ENCODE measurements around the gene TMPRSS4. TPM values are rescaled to one million over a fixed set of nuclear protein-coding genes. Genes with fewer than 3 reads are reported as not detected.
A peak's percentile ranks its signal among the peaks of the same experiment; 100 is the strongest.

The TMPRSS4 gene
- total and polyA plus RNA-seq, 2 of the 13 experiments (the other 11 are each of a cell fraction or from before 2014, with no cell fraction given), result 0.32 TPM; not detected in 1

- TF ChIP-seq, protein P1, sequence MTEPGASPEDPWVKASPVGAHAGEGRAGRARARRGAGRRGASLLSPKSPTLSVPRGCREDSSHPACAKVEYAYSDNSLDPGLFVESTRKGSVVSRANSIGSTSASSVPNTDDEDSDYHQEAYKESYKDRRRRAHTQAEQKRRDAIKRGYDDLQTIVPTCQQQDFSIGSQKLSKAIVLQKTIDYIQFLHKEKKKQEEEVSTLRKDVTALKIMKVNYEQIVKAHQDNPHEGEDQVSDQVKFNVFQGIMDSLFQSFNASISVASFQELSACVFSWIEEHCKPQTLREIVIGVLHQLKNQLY (CRISPR knock-in tag; IDR thresholded peaks at IDR 0.05), result no peak
- TF ChIP-seq ZNF232 (CRISPR knock-in tag; IDR thresholded peaks at IDR 0.05; ENCODE audit: borderline replicate concordance) (no peak), NR2F1 (CRISPR knock-in tag; IDR thresholded peaks at IDR 0.05) (no peak), HNF1A (IDR thresholded peaks at IDR 0.05; ENCODE audit: low read depth) (no peak), HNF1A (CRISPR knock-in tag; IDR thresholded peaks at IDR 0.05; ENCODE audit: borderline replicate concordance) (no peak), ZNF784 (CRISPR knock-in tag; IDR thresholded peaks at IDR 0.05; ENCODE audit: borderline replicate concordance) (no peak), SPEN (CRISPR knock-in tag; IDR thresholded peaks at IDR 0.05; ENCODE audit: low read depth) (no peak), ZNF33B (CRISPR knock-in tag; IDR thresholded peaks at IDR 0.05) (no peak), SAP130 (CRISPR knock-in tag; IDR thresholded peaks at IDR 0.05; ENCODE audit: low read depth) (0 out of 2 replicates have a peak, but pooled peaks have one; percentile 36), ZNF225 (CRISPR knock-in tag; IDR thresholded peaks at IDR 0.05) (no peak), ZNF253 (CRISPR knock-in tag; IDR thresholded peaks at IDR 0.05; ENCODE audit: borderline replicate concordance) (no peak), FOSL2 (CRISPR knock-in tag; IDR thresholded peaks at IDR 0.05) (peak; percentile 53), ZNF724P (CRISPR knock-in tag; IDR thresholded peaks at IDR 0.05; ENCODE audit: borderline replicate concordance) (no peak), RXRB (CRISPR knock-in tag; IDR thresholded peaks at IDR 0.05; ENCODE audit: borderline replicate concordance) (no peak), XBP1 (CRISPR knock-in tag; IDR thresholded peaks at IDR 0.05) (no peak), IKZF5 (CRISPR knock-in tag; IDR thresholded peaks at IDR 0.05) (peak; percentile 33; the same call in 1 of the 2 replicates), ZBTB7A (CRISPR knock-in tag; IDR thresholded peaks at IDR 0.05) (no peak), ZBTB33 (CRISPR knock-in tag; IDR thresholded peaks at IDR 0.05) (peak; percentile 23; the same call in 1 of the 2 replicates), ZNF563 (CRISPR knock-in tag; IDR thresholded peaks at IDR 0.05) (no peak), ZNF224 (CRISPR knock-in tag; IDR thresholded peaks at IDR 0.05) (no peak), ZNF263 (CRISPR knock-in tag; IDR thresholded peaks at IDR 0.05) (peak; percentile 80)
Observed at GRCh38 chr11:118081241-118081958, 4.5 kb downstream of the TMPRSS4 start (continued).

Data from HepG2 (cell line).